HG02943 (cell line): ENCODE results near the gene CCDC138.

Source experiments
- ATAC-seq: cut with Tn5 transposase; IDR thresholded peaks from one replicate; pipeline ENCODE4 v1.9.1; 2021; ENCODE audit warnings: mild to moderate bottlenecking, low read depth, moderate library complexity; ENCODE audit not compliant: unreplicated experiment

CCDC138 gene

DNA sequence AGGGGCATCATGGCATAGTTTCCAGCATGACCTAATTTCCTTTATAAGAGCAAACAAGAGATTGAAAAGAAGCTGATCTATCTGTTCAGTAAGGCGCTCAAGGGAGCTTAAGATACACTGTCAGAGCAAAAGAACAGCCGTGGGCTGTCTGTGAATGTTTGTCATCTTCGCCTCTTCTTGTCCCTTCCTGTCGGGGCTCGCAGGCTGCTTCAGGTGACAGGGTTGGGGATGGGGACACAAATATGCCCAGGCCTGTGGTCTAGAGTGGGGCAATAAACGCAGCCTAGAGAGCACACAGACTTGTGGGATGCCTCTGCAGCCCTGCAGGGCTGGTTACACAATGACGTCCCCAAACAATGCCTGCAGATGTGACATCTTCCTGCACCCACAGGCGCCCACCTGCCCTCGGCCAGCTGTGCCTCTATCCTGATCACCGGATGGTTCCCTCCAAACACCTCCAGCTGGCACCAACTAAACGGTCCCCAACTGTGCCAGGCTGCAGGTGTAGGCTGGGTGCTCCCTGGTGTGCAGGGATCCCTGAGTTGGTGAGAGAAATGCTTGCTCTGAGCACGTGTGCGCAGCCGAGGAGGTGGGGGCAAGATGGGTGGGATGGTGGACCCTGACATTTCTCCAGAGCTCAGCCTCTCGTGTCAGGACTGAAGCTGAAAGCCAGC is 129.7 kb downstream of the CCDC138 start:
- no peak for ATAC-seq

DNA sequence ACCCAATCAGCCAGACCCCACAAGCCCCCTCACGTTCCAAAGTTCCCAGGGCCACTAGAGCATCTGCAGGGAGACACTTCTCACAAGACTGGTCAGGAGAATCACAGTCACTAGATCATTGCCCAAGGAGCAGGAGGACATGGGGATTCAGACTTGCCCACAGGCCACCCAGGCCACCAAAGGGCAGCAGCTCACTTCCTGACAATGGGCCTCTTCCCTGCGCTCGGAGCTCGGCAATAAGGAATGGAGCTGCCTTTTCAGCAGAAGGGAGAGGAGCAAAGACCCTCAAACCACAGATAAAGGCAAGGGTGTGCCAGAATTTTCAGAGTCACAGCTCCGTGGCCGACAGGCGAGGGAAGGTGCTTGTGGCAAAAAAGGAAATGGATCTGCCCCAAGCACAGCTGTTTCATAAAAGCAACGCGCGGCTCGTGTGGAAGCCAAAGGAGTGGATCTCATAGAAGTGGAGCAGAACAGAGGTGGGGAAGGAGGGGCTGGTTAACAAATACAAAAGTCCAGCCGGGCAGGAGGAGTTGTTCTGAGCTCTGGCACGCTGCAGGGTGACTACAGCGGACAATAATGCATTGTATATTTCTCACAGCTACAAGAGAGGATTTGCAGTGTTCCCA is 130.3 kb downstream of the CCDC138 start:
- no peak for ATAC-seq

DNA sequence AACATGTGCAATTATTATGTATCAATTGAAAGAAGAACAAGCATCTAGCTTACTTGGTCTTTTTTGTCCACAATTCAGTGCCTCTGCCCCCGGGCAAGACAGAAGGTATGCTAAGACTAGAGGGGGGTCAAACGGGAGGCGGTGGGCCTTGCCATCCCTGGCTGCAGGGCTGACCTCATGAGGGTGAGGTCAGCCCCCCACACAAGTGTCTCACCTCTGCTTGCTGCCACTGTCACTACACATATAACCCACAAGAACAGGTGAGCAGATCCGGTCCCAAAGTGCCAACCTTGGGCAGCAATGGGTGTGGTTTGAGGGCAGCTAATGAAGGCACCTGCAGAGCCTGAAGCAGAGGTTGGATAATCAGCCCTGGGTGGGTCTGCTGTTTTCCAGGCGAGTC is 131.0 kb downstream of the CCDC138 start:
- ATAC-seq, result no peak

DNA sequence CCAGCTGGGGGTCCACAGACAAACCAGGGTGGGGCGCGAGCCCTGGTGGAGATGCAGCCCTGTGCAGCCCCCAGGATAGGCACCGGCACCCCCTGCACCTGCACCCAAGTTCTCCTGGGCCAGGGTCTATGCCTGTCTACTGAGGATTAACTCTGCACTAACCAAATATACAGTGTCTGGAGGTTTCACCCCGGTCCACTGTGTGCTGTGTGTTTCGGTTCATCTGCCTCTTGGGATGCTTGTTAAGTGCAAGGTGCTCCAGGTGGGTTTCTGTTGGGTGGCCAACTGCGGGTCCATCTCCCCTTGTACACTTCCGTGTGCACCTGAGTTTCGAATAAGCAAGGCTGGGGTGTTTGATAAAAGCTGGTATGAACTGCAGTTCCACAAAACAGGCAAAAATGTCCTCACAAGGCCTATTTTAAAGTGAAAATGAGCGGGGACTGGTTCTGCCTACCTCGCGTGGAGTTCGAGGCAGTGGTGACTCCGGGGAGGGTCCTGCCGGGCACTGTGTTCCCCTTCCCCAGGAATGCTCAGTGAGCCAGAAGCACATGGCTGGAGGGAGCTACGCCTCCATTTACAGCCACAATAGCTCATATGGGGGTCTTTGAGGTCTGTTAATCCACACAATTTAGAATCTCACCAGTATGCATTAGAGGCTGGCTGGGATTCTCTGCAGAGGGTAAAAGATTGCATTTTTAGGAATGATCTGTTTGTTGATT is 131.7 kb downstream of the CCDC138 start:
- ATAC-seq, result no peak

GRCh38 chr2:108918941-108919341 is 132.4 kb downstream of the CCDC138 start:
- ATAC-seq, result no peak

DNA sequence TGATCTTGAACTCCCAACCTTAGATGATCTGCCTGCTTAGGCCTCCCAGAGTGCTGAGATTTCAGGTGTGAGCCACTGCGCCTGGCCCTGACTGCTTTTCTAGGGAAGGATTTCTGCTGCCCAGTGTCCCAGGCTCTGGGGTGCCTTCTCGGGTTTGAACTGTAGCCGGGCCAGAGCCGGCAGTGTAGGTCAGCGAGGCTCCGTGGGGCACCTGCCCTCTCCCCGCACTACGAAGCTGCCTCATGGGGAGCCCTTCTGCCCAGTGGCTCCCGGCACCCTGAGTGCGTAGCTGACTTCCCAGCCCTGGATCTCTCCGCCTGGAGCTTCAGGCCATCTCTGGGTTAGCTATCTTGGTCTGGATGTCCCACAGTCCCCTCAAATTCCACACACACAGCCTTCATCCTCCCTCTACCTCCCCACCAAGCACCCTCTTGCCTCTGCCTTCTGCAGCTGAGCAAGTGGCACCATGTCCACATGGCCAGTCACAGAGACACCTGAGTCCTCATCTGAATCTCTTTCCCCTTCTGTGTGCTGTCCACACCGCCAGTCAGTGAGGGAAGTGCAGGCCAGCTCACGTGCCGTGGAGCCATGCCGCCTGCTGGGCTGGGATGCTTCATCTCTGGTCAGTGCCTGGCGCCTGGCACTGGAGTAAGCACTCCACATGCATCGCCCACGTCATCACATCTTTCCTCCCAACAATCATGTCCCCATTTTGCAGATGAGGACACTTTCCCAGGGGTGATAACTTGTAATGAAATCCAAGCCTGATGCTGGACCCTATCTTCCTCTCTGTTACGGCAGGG is 133.2 kb downstream of the CCDC138 start:
- no peak for ATAC-seq

GRCh38 chr2:108920686-108921085 is 134.1 kb downstream of the CCDC138 start:
- ATAC-seq, result no peak

DNA sequence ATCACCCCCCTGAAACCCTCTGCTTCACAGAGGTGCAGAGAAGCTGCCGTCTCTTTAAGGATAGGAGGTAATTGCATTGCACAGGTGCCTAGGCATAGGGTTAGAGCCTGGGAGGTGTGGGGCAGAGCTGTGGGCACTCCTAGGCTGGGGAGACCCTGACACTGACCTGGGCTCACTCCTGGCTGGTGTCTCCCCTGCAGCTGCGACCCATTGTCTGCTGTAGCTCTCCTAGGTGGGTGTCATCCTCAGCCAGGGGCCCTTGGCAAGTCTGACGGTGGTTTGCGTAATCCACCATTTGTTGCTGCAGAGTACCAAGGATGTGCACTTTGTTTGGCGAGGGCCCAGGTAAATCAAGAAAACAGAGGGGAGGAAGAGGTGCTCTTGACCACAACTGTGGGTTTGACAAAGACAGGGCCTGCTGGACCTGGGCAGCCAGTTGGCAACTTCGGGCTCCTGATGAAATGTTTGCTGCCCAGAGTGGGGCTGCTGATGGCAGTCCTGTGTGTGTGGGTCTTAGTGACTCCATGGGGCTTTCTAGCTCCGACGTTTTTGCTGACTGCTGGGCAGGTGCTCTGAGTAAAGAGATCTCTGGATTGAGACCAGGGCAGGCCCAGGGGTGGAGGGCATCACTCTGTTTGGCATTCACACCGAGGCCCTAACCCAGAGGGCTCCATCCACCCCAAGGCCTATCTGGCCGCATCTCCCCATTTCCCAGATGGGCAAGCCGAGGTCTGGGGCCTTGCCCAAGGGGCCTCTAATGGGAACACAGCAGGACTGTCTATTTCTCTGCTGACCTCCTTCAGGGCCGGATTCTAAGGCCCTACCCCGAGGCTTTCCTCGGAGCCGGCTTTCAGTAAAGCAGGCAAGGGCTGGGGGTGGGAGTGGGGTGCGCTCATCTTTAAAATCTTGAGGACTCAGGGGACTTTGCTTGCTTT is 134.8 kb downstream of the CCDC138 start:
- no peak for ATAC-seq

GRCh38 chr2:108922141-108922915 is 135.8 kb downstream of the CCDC138 start:
- ATAC-seq, result no peak

DNA sequence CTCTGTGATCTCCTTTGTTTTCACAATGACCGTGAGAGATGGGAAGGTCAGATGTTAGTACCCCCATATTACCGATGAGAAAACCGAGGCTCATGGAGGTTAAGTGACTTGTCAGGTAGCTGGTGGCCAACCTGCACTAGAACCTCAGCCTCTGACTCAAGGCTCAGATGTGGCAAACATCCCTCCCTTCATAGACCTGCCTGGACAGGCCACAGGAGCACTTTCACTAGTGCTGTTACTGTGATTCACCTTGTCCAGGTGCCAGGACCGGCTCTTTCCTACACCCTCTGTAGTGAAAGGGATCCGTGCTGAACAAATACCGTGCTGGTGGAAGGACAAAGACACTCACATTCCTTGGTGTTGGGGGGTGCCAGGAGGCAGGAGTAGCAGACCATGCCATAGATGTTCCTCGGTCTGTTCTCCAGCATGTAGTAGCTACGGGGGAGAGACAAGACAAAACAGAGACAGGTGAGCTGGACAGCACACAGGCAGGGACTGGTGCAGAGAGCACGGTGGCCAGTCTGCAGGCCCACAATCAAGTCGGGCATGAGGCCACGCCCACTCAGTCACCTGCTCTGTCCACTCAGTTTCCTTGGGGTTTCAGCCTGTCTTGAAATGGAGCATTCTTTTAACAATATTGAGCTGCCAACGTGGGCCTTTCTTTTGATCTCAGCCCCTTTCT is 136.6 kb downstream of the CCDC138 start:
- no peak for ATAC-seq

DNA sequence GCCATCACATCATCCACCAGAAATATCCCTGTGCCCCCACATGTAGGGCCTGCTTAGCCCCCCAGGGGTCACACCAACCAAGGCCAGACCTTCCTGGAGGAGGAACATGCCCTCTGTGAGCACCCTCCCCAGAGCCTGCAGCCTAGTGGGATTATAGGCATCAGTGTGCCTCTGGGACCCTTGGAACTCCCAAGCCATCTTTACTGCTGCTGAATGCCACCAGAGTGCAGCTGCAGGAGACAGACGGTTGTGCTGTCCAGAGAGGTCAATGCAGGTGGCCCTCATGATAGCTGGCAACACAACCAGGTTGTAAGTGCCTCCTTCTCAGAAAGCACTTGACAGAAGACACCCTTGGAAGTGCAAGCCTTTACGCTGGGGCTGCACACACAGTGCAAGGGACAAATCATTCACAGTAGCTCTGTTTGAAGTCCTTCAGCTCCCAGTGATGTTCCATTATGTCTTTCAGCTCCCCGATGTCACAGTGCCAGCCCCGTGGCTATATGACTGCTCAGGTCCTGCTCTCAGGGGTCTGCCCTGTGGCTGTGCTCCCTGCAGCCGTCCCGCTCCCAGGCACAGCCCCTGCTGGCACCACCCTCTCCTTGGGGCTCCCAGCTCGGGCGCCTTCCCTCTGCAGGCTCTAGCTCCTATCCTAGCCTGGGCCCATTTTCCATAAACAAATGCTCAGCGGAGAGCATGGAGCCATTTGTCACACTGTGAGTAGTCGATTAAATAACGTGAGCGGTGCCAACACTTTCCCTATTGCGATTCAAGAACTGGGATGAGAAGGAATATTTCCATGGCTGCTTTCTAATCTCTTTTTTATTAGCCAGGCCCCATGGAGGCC is 137.4 kb downstream of the CCDC138 start:
- ATAC-seq, result no peak

GRCh38 chr2:108924580-108925251 is 138.1 kb downstream of the CCDC138 start:
- ATAC-seq, result no peak

DNA sequence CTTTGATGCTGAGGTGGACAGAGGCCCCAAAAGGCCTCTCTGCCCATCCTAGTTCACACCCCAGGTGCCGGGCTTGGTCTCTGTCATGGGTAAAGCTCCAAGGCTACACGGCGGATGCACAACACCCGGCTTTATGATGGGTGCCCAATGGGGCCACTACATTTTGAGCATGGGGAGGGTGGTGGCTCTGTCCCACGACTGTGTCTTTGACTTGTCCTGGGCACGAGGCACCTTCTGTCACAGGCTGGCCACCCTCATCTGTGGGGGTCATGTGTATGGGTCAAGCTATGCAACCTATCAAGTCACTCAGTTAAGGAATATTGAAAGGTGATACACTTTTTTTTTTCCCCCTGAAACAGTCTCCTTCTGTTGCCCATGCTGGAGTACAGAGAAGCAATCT is 138.7 kb downstream of the CCDC138 start:
- no peak for ATAC-seq

- no peak for ATAC-seq
Measured at GRCh38 chr2:108925735-108926134, 139.2 kb downstream of the CCDC138 start.
